ENCODE data around the gene UBE2K.
"Not testable (repeated sequence)": the region's sequence is repeated elsewhere in the genome, so short reads cannot be mapped to it uniquely, and the experiment has no call there.

The UBE2K gene

DNA sequence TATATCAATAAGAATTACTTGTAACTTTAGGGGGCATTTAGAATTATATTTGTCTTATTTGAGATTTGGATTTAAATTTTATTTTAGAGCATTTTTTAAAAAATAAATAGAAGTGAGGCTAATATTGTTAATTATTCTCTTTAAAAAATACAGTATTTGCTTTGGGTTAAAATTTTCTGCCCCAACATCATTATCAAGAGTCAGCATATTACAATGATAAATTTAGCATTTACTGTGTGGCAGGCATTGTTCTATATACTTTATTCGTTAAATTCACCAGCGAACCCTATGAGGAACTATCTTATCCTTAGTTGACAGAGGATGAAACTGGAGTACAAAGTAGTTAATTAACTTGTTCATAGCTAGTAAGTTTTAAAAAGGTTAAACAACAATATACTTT lies 34.0 kb downstream of the UBE2K start:
- DNase-seq, result no peak

DNA sequence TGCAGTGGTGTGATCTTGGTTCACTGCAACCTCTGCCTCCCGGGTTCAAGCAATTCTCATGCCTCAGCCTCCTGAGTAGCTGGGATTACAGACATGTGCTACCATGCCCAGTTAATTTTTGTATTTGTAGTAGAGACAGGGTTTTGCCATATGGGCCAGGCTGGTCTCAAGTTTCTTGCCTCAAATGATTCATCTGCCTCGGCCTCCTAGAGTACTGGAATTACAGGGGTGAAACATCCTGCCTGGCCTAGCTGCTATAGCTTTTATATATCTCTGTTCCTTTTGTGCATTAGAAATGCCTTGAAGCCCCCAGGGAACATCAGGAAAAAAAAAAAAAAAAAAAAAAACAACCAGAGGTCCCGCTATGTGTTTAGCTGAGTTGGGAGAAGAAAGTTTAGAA lies 34.8 kb downstream of the UBE2K start:
- DNase-seq, result no peak

DNA sequence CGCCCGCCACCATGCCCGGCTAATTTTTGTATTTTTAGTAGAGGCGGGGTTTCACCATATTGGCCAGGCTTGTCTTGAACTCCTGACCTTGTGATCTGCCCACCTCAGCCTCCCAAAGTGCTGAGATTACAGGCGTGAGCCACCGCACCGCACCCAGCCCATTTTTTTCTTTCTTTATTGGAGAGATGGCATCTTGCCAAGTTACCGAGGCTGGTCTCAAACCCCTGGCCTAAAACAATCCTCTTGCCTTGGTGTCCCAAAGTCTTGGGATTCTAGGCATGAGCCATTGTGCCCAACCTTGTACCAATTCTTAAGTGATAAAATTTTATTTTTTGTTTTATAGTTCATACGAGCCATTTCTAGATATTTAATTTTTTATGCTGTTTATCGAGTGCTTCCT lies 41.7 kb downstream of the UBE2K start:
- not testable (repeated sequence) for DNase-seq

DNA sequence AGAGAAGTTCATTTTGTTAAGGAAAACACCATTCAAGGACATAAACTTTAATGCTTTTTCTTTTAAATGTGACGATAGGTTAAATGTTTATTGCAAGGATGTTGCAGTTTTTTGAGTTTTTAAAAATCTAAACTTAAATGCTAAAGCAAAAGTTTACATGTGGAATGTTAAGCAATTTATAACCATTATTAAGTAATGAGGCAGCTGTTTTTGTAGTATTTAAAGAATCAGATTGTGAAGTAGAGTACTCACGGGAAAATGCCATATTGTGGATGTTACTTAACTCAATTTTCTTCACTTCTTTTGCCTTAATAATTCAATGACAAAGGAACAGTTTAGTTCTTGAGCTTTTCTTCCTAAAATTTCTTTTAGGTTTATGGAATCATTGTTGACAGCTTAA lies 43.5 kb downstream of the UBE2K start:
- no peak for DNase-seq

DNA sequence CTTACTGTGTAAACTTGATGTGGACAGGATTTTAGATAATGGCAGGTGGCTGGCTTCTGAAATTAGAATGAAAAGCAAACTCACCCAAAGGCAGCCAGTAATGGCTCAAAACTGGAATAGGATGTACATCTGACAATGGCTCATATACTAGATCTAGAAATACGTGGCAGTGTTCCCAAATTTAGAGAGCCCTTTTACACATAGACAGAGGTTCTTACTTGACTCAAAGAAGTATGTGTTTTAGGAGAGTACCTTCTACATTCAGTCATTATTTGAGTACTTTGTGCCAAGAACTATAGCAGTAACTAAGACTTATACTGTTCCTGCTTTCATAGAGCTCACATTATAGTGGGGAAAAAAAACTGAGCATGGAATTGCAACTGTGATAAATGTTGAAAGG lies 48.0 kb downstream of the UBE2K start:
- DNase-seq, result no peak

DNA sequence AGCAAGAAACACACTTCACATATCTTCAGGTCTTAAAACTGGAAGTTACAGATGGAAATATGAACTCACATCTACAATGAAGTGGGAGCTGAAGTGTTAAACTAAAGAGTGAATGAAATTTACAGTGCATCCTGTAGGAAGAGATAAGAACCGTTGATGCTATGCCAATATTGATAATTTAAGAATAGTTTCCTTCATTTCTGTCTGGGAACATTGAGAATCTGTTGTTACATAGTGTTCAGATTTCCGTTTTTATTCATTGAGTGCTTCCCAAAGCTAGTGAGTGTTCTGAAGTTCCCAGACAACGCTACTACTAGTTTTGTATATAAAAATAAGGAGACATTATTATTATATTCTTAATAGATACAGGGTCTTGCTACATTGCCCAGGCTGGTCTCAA lies 52.3 kb downstream of the UBE2K start:
- no peak for DNase-seq

DNA sequence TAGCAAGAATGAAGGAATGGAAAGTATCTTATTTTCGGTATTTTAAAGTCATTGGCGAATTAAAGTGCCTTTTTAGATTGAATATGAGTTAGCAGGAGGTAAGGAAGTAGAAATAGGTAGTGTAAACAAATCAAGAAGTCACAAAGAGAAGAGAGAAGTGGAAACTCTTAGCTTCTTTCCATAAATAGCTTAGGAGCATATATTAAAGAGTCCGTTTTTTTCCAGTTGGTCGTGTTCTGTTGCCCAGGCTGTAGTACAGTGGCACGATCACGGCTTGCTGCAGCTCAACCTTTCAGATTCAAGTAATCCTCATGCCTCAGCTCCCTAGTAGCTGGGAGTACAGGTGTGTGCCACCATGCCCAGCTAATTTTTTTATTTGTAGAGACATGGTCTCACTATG lies 56.4 kb downstream of the UBE2K start:
- DNase-seq, result no peak

DNA sequence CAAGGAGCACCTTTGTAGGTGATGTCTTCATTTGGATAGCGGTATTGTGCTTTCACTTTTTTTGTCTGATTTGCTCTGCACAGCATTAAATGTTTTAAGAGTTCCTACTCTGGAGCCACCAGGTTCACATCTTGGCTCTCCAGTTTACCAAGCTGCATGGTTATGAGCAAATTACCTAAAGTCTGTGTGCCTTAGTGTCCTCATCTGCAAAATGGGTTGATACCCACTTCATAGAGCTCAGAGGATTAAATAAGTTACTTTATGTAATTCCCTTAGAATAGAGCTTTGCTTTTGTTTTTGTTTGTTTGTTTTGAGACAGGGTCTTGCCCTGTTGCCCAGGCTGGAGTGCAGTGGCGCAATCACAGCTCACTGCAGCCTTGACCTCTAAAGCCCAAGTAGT lies 58.2 kb downstream of the UBE2K start:
- DNase-seq, result no peak

DNA sequence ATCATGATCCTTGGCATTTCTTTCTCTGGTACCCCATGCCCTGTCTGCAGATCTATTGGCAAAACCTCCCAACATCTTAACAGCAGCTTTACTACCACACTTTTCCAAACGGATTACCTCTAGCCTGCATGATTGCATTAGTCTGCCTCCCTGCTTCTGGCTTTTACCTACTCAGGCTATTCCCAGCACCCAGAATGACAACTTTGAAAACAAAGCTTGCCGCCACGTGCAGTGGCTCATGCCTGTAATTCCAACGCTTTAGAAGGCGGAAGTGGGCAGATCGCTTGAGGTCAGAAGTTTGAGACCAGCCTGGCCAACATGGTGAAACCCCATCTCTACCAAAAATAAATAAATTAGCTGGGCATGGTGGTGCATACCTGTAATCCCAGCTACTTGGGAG lies 60.2 kb downstream of the UBE2K start:
- DNase-seq, result no peak

DNA sequence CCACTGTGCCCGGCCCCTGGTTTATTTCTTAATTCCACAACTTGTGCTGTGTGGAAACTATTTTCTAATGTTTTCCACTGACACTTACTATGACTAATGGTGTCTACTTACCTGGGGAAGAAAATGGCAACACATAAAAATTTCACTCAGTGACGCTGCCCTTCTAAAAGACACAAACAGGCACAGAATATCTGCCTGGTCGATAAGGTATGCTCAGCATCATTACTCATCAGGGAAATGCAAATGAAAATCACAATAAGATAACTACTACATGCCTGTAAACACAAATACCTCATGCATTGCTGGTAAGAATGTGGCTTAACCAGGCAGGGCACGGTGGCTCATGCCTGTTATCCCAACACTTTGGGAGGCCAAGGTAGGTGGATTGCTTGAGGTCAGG lies 61.6 kb downstream of the UBE2K start:
- DNase-seq, result no peak

DNA sequence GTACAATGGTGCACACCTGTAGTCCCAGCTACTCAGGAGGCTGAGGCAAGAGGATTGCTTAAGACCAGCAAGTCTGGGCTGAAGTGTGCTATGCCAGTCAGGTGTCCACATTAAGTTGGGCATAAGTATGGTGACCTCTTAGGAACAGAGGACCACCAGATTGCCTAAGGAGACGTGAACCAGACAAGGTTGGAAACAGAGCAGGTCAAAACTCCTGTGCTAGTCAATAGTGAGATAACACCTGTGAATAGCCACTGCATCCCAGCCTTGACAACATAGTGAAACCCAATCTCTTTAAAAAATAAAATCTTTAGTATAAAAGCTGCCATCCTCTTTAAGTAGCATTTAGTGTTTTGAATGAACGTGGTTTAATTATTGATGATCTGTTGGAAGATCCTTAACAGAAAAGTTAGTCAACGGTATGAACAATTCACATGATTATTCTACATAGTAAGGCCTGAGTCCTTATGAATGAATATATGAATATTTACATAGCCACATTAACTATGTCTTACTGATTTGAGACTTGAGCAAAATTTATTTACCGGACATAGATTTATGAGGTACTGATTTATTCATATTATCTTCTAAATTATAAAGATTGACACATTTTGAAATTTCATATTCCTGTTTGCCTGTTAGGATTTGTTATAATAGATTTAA lies 63.2 kb downstream of the UBE2K start:
- no peak for DNase-seq

DNA sequence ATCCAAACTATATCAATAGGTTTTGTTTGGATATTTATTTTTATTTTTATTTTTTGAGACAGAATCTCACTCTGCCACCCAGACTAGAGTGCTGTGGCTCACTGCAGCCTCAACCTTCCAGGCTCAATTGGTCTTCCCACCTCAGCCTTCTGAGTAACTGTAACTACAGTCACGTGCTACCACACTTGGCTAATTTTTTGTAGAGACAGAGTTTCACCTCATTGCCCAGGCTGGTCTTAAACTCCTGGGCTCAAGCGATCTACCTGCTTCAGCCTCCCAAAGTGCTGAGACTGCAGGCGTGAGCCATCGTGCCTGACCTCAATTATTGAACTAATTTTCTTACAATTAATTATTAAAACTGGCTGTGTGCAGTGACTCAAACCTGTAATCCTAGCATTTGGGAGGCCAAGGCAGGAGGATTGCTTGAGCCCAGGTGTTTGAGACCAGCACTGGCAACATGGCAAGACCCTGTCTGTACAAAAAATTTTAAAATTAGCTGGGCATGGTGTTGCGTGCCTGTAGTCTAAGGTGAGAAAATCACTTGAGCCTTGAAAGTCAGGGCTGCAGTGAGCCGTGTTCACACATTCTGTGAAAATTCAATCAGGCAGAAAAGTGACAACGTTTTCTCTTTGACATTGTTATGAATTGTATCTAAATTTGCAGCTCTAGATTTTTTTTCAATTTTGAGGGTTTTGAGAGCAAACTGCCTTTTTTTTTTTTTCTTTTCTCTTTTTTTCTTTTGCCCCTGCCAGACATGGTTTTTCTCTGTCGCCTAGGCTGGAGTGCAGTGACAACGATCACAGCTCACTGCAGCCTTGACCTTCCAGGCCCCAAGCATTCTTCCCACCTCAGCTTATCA lies 66.0 kb downstream of the UBE2K start:
- no peak for DNase-seq

DNA sequence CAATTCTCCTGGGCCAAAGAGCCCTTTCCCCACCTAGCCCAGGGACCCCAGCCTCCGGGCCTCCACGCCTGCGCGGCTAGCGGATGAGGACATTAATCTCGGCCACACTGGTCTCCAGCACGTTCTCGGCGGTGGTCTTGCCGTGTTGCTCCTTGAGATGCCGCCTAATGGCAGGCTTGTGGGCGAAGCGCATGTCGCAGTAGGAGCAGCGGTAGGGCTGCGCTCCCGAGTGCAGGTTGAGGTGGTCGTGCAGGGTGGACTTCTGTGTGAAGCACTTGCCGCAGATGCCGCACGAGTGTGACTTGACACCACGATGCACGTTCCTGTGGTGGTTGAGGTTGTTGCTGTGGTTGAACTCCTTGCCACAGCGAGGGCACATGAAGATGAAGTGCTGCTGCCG lies 72.1 kb downstream of the UBE2K start:
- DNase-seq, result no peak

DNA sequence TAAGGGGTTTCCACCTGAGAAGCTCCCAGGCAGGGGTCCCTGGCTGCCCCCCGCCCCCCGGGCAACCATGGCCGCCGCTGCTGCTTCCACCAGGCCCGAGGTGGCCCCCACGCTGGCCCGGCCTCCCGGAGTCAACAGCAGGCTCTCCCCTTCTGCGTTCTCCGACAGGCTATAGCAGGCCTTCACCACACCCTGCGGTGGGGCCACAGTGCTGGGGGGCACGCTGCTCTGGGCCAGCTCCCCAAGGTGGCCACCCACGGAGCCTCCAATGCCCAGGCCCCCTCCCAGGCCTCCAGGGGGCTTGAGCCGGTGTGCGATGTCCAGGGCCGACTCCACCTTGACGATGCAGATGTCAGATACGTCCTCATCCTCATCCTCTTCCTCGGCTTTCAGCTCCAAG lies 72.5 kb downstream of the UBE2K start:
- no peak for DNase-seq

DNA sequence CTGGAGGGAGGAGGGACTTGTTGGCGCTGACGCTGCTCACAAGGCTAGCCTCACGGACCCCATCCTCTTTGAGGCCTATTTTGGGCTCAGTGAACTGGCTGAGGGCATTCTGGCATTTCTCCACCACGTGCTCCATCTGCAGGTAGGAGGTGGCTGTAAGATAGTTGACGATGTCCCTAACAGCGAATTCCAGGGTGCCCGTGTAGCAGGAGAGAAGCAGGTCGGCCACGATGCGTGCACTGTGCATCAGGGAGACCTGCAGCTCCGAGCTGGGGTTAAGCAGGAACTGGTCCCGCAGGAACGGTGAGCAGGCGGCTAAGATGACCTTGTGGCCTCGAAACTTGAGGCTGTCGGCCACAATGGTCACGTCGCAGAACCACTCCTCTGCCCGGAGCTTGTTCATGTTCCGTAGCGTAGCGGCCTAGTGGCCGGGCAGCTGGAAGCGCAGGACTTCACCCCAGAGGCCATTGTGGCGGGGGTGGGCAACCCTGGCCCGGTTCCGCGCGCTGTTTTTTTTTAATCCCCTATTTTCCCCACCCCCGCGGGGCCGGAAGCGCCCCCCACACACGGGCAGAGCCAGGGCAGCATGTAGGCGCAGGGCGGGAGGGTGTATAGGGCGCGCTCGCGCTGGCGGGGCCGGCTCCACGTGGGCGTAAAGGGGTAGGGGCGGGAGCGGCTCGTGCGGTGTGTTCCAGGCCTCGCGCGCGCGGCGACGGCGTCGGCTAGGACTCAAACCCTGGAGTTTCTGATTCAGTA lies 73.2 kb downstream of the UBE2K start:
- no peak for DNase-seq

DNA sequence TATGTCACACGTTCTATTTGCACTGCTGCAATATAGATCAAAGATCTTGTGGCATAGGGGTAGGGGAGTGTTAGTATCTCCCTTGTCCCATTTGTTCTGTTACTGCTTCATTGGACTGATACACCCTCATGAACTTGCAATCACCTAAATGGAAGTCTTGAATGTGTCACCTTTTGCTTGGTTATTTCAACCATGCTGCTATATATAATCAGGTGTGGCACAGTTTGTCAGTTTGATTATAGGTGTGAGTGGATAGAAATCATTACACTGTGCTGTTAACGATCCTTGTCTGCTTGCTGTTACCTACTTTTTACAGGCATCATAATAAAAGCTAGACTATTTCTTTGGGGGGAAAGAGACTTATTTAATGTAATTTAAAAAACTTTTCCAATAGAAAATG lies 84.1 kb downstream of the UBE2K start:
- DNase-seq, result not testable (repeated sequence)

DNA sequence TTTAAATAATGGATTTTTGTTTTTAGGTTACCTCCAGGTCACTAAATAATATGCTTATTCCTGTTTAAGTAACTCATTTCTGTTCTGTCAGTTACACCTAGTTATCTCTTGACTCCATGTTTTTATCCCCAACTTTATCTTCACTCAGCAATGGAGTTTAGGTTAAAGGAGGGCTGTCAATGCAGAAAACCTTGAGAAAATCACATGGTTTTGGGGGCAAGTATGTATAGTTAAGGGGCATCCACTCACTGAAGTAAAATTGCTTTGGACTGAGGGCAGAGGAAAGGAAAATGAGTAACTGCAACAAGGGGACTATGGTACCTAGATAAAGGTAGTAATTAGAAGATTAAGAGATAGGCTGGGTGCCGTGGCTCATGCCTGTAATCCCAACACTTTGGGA lies 87.1 kb downstream of the UBE2K start:
- no peak for DNase-seq

DNA sequence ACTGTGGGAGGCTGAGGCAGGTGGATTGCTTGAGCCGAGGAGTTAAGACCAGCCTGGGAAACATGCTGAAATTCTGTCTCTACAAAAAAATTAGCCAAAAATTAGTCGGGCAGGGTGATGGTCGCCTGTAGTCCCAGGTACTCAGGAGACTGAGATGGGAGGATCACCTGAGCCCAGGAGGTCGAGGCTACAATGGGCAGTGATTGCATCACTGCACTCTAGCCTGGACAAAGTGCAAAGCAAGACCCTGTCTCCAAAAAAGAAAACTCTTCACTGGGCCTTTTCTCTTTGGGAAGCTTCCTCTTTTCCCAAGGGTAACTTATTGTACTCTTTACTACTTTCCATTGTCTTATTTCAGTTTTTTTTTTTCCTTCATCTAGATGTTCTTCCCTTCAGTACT lies 88.9 kb downstream of the UBE2K start:
- no peak for DNase-seq

DNA sequence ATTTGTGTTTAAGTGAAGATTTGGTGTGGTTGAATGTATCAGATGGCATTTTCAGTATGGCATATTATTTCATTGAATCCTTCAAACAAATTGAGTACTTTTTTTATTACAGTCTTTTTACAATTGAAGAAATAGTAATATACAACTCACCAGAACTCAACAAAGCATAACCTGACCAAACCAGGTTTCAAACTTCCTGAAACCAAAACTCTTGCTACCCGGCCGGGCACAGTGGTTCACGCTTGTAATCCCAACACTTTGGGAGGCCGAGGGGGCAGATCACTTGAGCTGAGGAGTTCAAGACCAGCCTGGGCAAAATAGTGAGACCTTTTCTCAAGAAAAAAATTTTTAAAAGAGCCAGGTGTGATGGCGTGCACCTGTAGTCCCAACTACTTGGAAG lies 94.2 kb downstream of the UBE2K start:
- DNase-seq, result no peak

DNA sequence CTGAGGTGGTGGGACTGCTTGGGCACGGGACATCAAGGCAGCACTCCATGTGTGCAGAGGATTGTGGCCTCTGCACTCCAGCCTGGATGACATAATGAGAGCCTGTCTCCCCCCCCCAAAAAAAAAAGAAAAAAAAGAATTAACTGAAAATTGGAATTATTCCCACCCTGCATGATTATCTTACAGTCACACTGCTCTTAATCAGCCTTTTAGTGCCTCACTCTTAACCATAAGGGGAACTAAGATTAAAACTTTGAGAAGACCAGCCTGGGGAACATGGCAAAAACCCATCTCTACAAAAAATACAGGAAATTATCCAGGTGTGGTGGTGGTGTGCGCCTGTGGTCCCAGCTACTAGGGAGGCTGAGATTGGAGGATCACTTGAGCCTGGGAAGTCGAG lies 94.6 kb downstream of the UBE2K start:
- DNase-seq, result no peak

DNA sequence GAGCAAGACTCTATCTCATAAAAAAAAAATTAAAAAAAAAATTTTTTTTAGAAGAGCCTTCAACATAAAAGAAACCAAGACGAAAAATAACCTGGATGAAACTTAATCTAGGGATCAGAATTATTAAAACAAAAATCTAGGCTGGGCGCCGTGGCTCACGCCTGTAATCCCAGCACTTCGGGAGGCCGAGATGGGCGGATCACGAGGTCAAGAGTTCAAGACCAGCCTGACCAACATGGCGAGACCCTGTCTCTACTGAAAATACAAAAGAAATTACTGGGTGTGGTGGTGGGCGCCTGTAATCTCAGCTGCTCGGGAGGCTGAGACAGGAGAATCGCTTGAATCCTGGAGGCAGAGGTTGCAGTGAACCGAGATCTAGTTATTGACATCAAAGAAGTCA lies 95.0 kb downstream of the UBE2K start:
- not testable (repeated sequence) for DNase-seq

DNA sequence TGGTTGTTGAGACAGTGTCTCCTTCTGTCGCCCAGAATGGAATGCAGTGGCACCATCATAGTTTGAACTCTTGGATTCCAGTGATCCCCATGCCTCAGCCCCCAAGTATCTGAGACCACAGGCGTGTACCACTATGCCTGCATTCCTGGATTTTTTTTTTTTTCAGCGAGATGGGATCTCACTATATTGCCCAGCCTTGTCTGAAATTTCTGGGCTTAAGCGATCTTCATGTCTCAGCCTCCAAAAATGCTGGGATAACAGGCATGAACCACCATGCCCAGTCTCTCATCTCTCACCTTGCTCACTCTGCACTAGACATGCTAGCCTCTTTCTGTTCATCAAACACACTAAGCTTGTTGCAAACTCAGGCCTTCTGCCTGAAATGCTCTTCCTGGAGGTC lies 104.1 kb downstream of the UBE2K start:
- no peak for DNase-seq

DNA sequence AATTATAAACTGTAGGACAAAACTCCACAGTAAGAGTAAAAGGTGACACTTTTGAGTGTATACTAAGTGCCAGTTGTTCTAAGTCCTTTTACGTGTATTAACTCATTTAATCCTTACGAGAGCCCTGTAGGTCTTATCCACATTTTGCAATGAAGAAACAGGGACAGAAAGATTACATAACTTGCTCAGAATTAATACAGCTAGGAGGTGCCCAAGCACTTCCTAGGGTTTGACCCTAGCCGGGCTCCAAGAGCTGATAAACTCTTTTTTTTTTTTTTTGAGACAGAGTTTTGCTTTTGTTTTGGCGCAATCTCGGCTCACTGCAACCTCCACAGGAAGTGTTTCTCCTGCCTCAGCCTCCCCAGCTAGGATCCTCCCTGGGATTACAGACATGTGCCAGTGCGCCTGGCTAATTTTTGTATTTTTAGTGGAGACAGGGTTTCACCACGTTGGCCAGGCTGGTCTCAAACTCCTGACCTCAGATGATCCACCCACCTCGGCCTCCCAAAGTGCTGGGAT lies 110.4 kb downstream of the UBE2K start:
- no peak for DNase-seq

DNA sequence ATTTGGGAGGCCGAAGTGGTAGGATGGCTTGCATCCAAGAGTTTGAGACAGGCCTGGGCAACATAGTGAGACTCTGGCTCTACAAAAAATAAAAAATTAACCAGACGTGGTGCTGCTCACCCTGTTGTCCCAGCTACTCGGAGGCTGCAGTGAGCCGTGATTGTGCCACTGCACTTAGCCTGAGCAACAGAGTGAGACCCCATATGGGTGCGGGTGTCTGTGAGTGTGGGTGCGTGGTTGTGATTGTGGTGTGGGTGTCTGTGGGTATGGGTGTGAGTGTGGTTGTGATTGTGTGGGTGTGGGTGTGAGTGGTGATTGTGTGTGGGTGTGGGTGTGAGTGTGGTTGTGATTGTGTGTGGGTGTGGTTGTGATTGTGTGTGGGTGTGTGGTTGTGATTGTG lies 114.6 kb downstream of the UBE2K start:
- DNase-seq, result no peak
